ENCODE results near the gene MID2. TPM values are rescaled to one million over a fixed set of nuclear protein-coding genes. Genes with fewer than 3 reads are reported as not detected.
"Not testable (repeated sequence)": the region's sequence is repeated elsewhere in the genome, so short reads cannot be mapped to it uniquely, and the experiment has no call there.

MID2 gene
- 6.1 TPM for polyA plus RNA-seq (2013, experiment 1 of 2)
- 4.3 TPM for polyA plus RNA-seq (2013, experiment 2 of 2)

GRCh38 chrX:107825698-107826237 lies at the start of gene MID2:
Gene MID2 (plus strand): TSS chrX:107825866. CDS start chrX:107826427, 561 bp downstream.
- Histone ChIP-seq H3K27ac (ENCODE audit: low read depth, low read length, severe bottlenecking) (no peak within 1 kb of the TSS), H3K9me3 (ENCODE audit: control insufficient read depth, low read length) (no peaks in the 10 kb centered on the region), H3K36me3 (ENCODE audit: control insufficient read depth, insufficient read depth, low read length) (no peaks in the 10 kb centered on the region), H3K4me3 (ENCODE audit: extremely low read depth, insufficient read depth, low read length, poor library complexity, severe bottlenecking) (peak within 1 kb of the TSS; percentile 42), H3K4me1 (ENCODE audit: control insufficient read depth, insufficient read depth, low read length, poor library complexity, severe bottlenecking) (no peaks in the 10 kb centered on the region)
- 0% methylated on average over 2 to 6 of the region's 32 CpGs for WGBS, 2 experiments (ENCODE audit: insufficient coverage in 2 of 2)

- peaks cover 4% of the 10 kb centered on the region for H3K4me1 ChIP-seq (ENCODE audit: control insufficient read depth, insufficient read depth, low read length, poor library complexity, severe bottlenecking)
- H3K27ac ChIP-seq (ENCODE audit: low read depth, low read length, severe bottlenecking) = no peak overlapping the region
- no peaks in the 10 kb centered on the region for H3K36me3 ChIP-seq (ENCODE audit: control insufficient read depth, insufficient read depth, low read length)
- no peaks in the 10 kb centered on the region for H3K9me3 ChIP-seq (ENCODE audit: control insufficient read depth, low read length)
- 5 to 13% methylated on average over 4 to 5 of the region's 20 CpGs for WGBS, 2 experiments (ENCODE audit: insufficient coverage in 2 of 2)
- H3K4me3 ChIP-seq (ENCODE audit: extremely low read depth, insufficient read depth, low read length, poor library complexity, severe bottlenecking) = peak overlapping the region; percentile 8
Measured at GRCh38 chrX:107776649-107777535, 48.8 kb upstream of the MID2 start.

GRCh38 chrX:107777536-107777832 lies 48.2 kb upstream of the MID2 start, which contains the start of gene NCBP2L:
Gene NCBP2L (plus strand): TSS chrX:107777733. CDS start chrX:107794221, 16,488 bp downstream.
- H3K4me3 ChIP-seq (ENCODE audit: extremely low read depth, insufficient read depth, low read length, poor library complexity, severe bottlenecking) = peak within 1 kb of the TSS; percentile 8
- 90 to 93% methylated on average over 3 to 4 of the region's 6 CpGs for WGBS, 2 experiments (ENCODE audit: insufficient coverage in 2 of 2)

GRCh38 chrX:107780525-107780924 lies 45.1 kb upstream of the MID2 start:
- H3K4me3 ChIP-seq (ENCODE audit: extremely low read depth, insufficient read depth, low read length, poor library complexity, severe bottlenecking) = no peak overlapping the region
- H3K9me3 ChIP-seq (ENCODE audit: control insufficient read depth, low read length) = no peaks in the 10 kb centered on the region
- H3K36me3 ChIP-seq (ENCODE audit: control insufficient read depth, insufficient read depth, low read length) = no peaks in the 10 kb centered on the region
- no peak overlapping the region for H3K27ac ChIP-seq (ENCODE audit: low read depth, low read length, severe bottlenecking)
- 80 to 97% methylated on average over 2 to 5 of the region's 9 CpGs for WGBS, 2 experiments (ENCODE audit: insufficient coverage in 2 of 2)
- H3K4me1 ChIP-seq (ENCODE audit: control insufficient read depth, insufficient read depth, low read length, poor library complexity, severe bottlenecking) = peaks cover 4% of the 10 kb centered on the region

More at GRCh38 chrX:107777536-107777832, 48.2 kb upstream of the MID2 start, which contains the start of gene NCBP2L:
- Histone ChIP-seq H3K9me3 (ENCODE audit: control insufficient read depth, low read length) (no peaks in the 10 kb centered on the region), H3K4me1 (ENCODE audit: control insufficient read depth, insufficient read depth, low read length, poor library complexity, severe bottlenecking) (peaks cover 4% of the 10 kb centered on the region), H3K36me3 (ENCODE audit: control insufficient read depth, insufficient read depth, low read length) (no peaks in the 10 kb centered on the region), H3K27ac (ENCODE audit: low read depth, low read length, severe bottlenecking) (no peak within 1 kb of the TSS)

- no peak overlapping the region for H3K27ac ChIP-seq (ENCODE audit: low read depth, low read length, severe bottlenecking)
- H3K9me3 ChIP-seq (ENCODE audit: control insufficient read depth, low read length) = no peaks in the 10 kb centered on the region
- H3K36me3 ChIP-seq (ENCODE audit: control insufficient read depth, insufficient read depth, low read length) = no peaks in the 10 kb centered on the region
- whole genome bisulfite sequencing, 2 experiments (ENCODE audit: insufficient coverage in 2 of 2) = no CpG with 5 or more reads among the region's 1 CpG
- H3K4me1 ChIP-seq (ENCODE audit: control insufficient read depth, insufficient read depth, low read length, poor library complexity, severe bottlenecking) = no peaks in the 10 kb centered on the region
- no peak overlapping the region for H3K4me3 ChIP-seq (ENCODE audit: extremely low read depth, insufficient read depth, low read length, poor library complexity, severe bottlenecking)
Measured at GRCh38 chrX:107787827-107788226, 37.8 kb upstream of the MID2 start.

- 100% methylated on average over 1 of the region's 1 CpG; no CpG with 5 or more reads in 1 of the 2 experiments for WGBS, 2 experiments (ENCODE audit: insufficient coverage in 2 of 2)
- Histone ChIP-seq H3K9me3 (ENCODE audit: control insufficient read depth, low read length) (no peaks in the 10 kb centered on the region), H3K36me3 (ENCODE audit: control insufficient read depth, insufficient read depth, low read length) (no peaks in the 10 kb centered on the region), H3K27ac (ENCODE audit: low read depth, low read length, severe bottlenecking) (no peak overlapping the region), H3K4me3 (ENCODE audit: extremely low read depth, insufficient read depth, low read length, poor library complexity, severe bottlenecking) (no peak overlapping the region), H3K4me1 (ENCODE audit: control insufficient read depth, insufficient read depth, low read length, poor library complexity, severe bottlenecking) (no peaks in the 10 kb centered on the region)
Measured at GRCh38 chrX:107804427-107804826, 21.2 kb upstream of the MID2 start.

- Histone ChIP-seq H3K4me3 (ENCODE audit: extremely low read depth, insufficient read depth, low read length, poor library complexity, severe bottlenecking) (no peak overlapping the region), H3K9me3 (ENCODE audit: control insufficient read depth, low read length) (no peaks in the 10 kb centered on the region), H3K36me3 (ENCODE audit: control insufficient read depth, insufficient read depth, low read length) (no peaks in the 10 kb centered on the region), H3K27ac (ENCODE audit: low read depth, low read length, severe bottlenecking) (no peak overlapping the region), H3K4me1 (ENCODE audit: control insufficient read depth, insufficient read depth, low read length, poor library complexity, severe bottlenecking) (no peaks in the 10 kb centered on the region)
- 86 to 89% methylated on average over 1 of the region's 3 CpGs for WGBS, 2 experiments (ENCODE audit: insufficient coverage in 2 of 2)
Measured at GRCh38 chrX:107805179-107805578, 20.5 kb upstream of the MID2 start.

- not testable (repeated sequence) for H3K36me3 ChIP-seq (ENCODE audit: control insufficient read depth, insufficient read depth, low read length); H3K9me3 ChIP-seq (ENCODE audit: control insufficient read depth, low read length); H3K4me3 ChIP-seq (ENCODE audit: extremely low read depth, insufficient read depth, low read length, poor library complexity, severe bottlenecking); H3K4me1 ChIP-seq (ENCODE audit: control insufficient read depth, insufficient read depth, low read length, poor library complexity, severe bottlenecking); H3K27ac ChIP-seq (ENCODE audit: low read depth, low read length, severe bottlenecking)
- no CpG with 5 or more reads among the region's 10 CpGs for WGBS, 2 experiments (ENCODE audit: insufficient coverage in 2 of 2)
Measured at GRCh38 chrX:107810053-107810452, 15.6 kb upstream of the MID2 start.

GRCh38 chrX:107818900-107819521 lies 6.7 kb upstream of the MID2 start:
- Histone ChIP-seq H3K36me3 (ENCODE audit: control insufficient read depth, insufficient read depth, low read length) (no peaks in the 10 kb centered on the region), H3K4me3 (ENCODE audit: extremely low read depth, insufficient read depth, low read length, poor library complexity, severe bottlenecking) (no peak overlapping the region), H3K27ac (ENCODE audit: low read depth, low read length, severe bottlenecking) (no peak overlapping the region), H3K9me3 (ENCODE audit: control insufficient read depth, low read length) (no peaks in the 10 kb centered on the region), H3K4me1 (ENCODE audit: control insufficient read depth, insufficient read depth, low read length, poor library complexity, severe bottlenecking) (no peaks in the 10 kb centered on the region)

- H3K36me3 ChIP-seq (ENCODE audit: control insufficient read depth, insufficient read depth, low read length) = no peaks in the 10 kb centered on the region
- no peaks in the 10 kb centered on the region for H3K4me1 ChIP-seq (ENCODE audit: control insufficient read depth, insufficient read depth, low read length, poor library complexity, severe bottlenecking)
- WGBS, 2 experiments (ENCODE audit: insufficient coverage in 2 of 2) = no CpG with 5 or more reads among the region's 2 CpGs
- no peaks in the 10 kb centered on the region for H3K9me3 ChIP-seq (ENCODE audit: control insufficient read depth, low read length)
- no peak overlapping the region for H3K27ac ChIP-seq (ENCODE audit: low read depth, low read length, severe bottlenecking)
- H3K4me3 ChIP-seq (ENCODE audit: extremely low read depth, insufficient read depth, low read length, poor library complexity, severe bottlenecking) = no peak overlapping the region
Measured at GRCh38 chrX:107823042-107823441, 2.6 kb upstream of the MID2 start.

Data from mesodermal cell (in vitro differentiated cells).